ENCODE data around the gene JAM3. TPM values are rescaled to one million over a fixed set of nuclear protein-coding genes. Genes with fewer than 3 reads are reported as not detected.

Gene JAM3
- total and polyA plus RNA-seq, 2 of the 13 experiments (the other 11 are each of a cell fraction or from before 2014, with no cell fraction given): 0.98 to 2.8 TPM

DNA sequence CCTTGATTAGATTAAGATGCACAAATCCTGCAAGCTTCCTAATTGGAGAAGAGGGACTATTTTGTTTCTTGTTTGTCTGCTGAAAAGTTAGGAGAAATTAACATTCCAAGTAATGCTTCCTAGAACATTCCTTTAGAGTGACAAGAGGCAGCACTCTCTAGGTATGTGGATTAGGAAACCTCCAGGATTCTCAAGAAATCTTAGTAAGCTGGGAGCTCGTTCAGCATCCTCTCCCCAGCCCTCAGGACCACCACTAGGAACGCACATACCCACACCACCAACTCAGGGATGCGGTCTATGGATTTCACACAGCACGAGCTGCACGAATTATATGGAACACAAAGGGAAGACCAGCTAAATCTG is 102.0 kb downstream of the JAM3 start:
- H3K9ac ChIP-seq (ENCODE audit: insufficient read depth, low read depth, low read length): no peak overlapping the region
- H3K36me3 ChIP-seq (replicated peaks in 1 of 2; ENCODE audit: control insufficient read depth in 1 of 2, insufficient read depth in 2 of 2, low read length in 2 of 2): peaks cover 17 to 66% of the 10 kb centered on the region in 2 experiments; a peak in 4 of 5 replicates
- no peaks in the 10 kb centered on the region for H3K4me1 ChIP-seq (ENCODE audit: insufficient read depth, low read length)
- H3K27me3 ChIP-seq (ENCODE audit: control insufficient read depth in 1 of 2, insufficient read depth in 2 of 2, low read length in 2 of 2): no peaks in the 10 kb centered on the region
- no peak for FAIRE-seq
- H3K27ac ChIP-seq (ENCODE audit: extremely low read length, insufficient read depth, low read length): no peak overlapping the region
- intact Hi-C loops (cut with micrococcal nuclease; ENCODE audit: unreplicated experiment): no loop called here
- no peak overlapping the region for H3K4me2 ChIP-seq (ENCODE audit: low read depth, low read length)
- no peak for DNase-seq (ENCODE audit: low spot score)
- no peaks in the 10 kb centered on the region for H4K20me1 ChIP-seq (ENCODE audit: insufficient read depth, low read length)
- ChIA-PET POLR2A (no interaction called here), CTCF (ENCODE audit: low intra/inter-chr PET ratio, low total read pairs) (no interaction called here)
- BruUV-seq (replicated peaks): no TSS peak
- H3K79me2 ChIP-seq (ENCODE audit: insufficient read depth, low read length): no peaks in the 10 kb centered on the region
- H3K4me3 ChIP-seq (replicated peaks in 1 of 3; ENCODE audit: insufficient read depth in 1 of 3, low read depth in 2 of 3, low read length in 3 of 3): no peak overlapping the region
- TF ChIP-seq MATR3 (CRISPR knock-in tag; IDR thresholded peaks at IDR 0.05) (no peak), HOXD1 (CRISPR knock-in tag; IDR thresholded peaks at IDR 0.05) (no peak), CREB1 (IDR thresholded peaks at IDR 0.05) (no peak), CREB1 (CRISPR knock-in tag; IDR thresholded peaks at IDR 0.05) (no peak), ZNF672 (CRISPR knock-in tag; IDR thresholded peaks at IDR 0.05) (no peak), HDAC1 (CRISPR knock-in tag; IDR thresholded peaks at IDR 0.05) (no peak), ZNF446 (CRISPR knock-in tag; IDR thresholded peaks at IDR 0.05) (no peak)
- TF ChIP-seq, protein P1, sequence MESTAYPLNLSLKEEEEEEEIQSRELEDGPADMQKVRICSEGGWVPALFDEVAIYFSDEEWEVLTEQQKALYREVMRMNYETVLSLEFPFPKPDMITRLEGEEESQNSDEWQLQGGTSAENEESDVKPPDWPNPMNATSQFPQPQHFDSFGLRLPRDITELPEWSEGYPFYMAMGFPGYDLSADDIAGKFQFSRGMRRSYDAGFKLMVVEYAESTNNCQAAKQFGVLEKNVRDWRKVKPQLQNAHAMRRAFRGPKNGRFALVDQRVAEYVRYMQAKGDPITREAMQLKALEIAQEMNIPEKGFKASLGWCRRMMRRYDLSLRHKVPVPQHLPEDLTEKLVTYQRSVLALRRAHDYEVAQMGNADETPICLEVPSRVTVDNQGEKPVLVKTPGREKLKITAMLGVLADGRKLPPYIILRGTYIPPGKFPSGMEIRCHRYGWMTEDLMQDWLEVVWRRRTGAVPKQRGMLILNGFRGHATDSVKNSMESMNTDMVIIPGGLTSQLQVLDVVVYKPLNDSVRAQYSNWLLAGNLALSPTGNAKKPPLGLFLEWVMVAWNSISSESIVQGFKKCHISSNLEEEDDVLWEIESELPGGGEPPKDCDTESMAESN (CRISPR knock-in tag; conservative IDR thresholded peaks at IDR 0.05): no peak
- TF ChIP-seq, protein P2, sequence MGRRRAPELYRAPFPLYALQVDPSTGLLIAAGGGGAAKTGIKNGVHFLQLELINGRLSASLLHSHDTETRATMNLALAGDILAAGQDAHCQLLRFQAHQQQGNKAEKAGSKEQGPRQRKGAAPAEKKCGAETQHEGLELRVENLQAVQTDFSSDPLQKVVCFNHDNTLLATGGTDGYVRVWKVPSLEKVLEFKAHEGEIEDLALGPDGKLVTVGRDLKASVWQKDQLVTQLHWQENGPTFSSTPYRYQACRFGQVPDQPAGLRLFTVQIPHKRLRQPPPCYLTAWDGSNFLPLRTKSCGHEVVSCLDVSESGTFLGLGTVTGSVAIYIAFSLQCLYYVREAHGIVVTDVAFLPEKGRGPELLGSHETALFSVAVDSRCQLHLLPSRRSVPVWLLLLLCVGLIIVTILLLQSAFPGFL (CRISPR knock-in tag; IDR thresholded peaks at IDR 0.05): no peak
- WGBS (ENCODE audit: low lambda C conversion rate): 96% methylated on average over 5 of the region's 5 CpGs
- peaks cover 15% of the 10 kb centered on the region for H3K9me3 ChIP-seq (ENCODE audit: low read length)
- ATAC-seq: no peak
- H2AFZ ChIP-seq (ENCODE audit: low read length): no peak overlapping the region
- in situ Hi-C loops (cut with HindIII; ENCODE audit: extremely low pct_ligation_motif_present, low pct_unique_long_range_greater_than_20kb): no loop called here
